IPS DF 4.7 (cell line): Measurements from ENCODE around the gene SLC48A1.
"Not testable (repeated sequence)": the region's sequence is repeated elsewhere in the genome, so short reads cannot be mapped to it uniquely, and the experiment has no call there.

Experiments used
- DNase-seq: peaks from one replicate; pipeline ENCODE4 v3.0.0-alpha.2; 2013; ENCODE audit warnings: low spot score; ENCODE audit errors: extremely low read depth

SLC48A1 gene

DNA sequence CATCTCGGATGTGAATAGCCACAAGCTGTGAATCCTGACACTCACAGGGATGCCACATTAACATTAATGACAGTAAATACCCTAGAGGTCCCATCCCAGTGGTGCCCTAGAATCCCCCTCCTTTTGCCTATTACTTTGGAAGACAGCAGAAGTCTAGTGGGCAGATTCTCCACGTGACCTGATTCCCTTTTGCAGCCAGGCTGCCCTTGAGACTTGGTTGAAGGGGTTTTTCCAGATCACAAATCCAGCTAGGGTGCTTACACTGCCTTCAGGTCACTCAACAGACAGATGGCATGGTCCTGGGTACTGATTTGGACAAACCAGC is 38.0 kb downstream of the SLC48A1 start:
- DNase-seq, result no peak

DNA sequence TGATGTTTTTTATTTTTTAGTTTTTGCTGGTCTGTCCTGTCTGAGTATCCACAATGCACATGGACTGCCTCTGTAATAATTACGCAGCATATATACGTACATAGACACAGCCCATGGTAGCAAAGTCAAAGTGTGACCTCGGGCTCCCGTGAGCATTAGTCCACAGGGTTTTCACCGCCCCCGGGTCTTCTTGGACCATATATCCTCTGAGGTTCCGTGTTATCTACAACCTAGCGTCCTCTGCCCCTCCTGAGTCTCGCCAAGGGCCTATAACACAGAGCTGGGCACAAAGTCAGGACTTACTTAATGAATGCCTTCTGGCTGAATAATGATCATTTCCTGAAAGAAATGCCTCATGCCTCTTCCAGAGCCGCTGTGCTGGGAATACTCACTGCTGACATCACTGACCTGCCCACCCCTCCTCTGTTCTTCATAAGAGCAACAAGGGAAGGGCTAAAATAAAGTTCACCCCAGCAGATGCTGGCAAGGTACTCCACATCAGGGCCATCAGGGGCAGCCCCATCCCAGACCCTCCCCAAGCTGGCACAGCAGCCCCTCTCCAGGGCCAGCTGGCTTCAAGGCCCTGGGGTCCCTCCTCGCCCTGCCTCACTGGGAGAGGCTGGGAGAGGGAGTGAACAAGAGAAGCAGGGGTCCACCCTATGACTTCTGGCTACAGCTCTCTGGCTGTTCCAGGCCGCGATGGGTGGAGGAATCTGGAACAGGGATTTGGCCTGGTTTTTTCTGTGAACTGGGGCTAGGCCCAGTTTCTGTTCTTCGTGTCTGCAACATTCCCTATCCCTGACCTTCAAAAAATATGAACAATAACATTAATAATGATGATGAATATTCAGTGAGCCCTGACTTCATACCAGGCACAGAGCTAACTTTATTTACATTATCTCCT is 38.8 kb downstream of the SLC48A1 start:
- no peak for DNase-seq

DNA sequence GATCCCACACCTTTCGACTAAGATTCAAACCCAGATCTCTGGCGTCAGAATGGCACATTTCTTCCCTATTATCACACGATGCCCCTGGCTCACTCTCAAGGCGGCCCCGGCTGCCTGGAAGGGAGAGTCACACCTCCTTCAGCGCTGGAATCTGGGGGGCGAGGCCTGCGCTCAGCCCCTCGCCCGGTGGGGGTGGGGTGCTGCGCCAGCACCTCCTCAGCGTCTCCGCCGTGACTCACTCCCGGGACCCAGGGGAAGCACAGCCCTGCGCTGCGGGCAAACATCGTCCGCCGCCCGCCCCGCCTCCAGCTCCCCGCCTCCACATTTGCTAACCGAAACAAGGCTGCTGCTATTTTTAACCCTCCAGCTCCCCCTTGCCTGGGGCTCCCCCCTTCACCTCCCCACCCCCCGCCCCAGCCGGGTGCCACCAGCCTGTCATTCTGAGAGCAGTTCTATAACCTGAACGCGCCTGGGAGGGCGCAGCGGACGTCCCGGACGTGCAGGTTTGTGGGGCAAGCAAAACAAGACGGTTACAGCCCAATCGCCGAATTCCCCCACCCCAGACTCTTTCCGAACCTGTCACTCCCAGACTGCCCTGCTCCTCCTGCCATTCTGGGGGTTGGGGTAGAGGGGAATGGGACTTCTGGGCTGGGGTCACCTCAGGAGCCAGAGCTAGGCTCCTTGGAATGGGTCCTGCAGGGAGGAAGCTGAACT is 39.9 kb downstream of the SLC48A1 start:
- no peak for DNase-seq

DNA sequence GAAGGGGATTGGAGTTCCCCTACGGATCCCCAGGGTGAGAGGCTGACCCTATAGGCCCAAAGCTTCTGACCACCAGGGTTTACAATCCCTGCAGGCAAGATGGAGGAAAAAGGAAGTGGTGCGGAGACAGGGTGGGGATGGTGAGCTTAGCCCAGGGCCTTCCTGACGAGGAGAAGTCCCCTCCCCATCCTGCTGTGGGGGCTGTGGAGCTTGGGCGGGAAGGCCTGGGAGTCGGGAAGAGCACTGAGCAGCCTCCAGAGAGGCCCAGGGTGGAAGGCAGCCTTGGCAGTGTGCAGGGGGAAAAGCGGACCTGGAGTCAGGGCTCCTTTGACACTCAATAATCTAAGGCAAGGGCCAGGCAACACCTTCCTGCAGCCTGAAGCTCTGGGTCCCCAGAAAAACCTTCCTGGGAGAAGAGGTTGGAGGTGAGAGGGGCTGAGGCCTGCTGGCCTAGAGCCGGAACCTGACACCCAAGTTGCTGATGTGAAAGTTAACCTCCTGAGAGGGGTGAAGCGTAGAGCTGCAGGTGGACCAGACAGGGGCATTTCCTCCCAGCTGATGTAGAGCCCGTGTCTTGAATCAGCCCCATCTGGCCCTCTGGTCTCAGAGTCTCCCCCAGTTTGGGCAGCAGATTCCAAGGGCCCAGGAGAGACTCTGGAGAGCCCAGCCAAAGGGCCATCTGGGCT is 40.6 kb downstream of the SLC48A1 start:
- no peak for DNase-seq

DNA sequence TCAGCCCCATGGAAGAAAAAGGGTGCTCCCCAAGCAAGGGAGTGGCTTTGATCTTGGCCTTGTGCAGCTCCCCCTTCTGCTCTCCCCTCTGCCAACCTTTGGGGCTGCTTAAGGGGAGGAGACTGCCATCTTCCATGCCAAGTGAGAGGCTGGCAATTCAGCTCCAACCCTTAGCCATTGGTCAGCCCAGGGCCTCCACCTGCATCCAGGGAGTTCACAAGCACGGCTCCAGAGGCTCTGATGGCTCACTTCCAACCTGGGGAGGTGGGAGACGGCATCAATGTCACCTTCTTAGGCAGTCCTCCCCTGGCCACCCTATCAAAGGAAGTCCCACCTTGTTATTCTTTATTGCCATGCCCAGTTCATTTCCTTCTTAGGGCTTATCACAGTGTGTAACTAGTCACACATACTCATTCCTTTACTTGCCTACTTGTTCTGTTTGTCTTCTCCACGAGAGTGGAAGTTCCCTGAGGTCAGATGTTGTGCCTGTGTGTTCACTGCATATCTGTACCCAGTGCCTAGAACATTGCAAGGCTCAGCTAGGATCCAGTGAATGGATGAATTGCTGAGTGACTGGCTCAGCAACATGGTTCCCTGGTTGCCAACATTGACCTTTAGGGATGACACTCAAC is 41.6 kb downstream of the SLC48A1 start:
- DNase-seq, result no peak

DNA sequence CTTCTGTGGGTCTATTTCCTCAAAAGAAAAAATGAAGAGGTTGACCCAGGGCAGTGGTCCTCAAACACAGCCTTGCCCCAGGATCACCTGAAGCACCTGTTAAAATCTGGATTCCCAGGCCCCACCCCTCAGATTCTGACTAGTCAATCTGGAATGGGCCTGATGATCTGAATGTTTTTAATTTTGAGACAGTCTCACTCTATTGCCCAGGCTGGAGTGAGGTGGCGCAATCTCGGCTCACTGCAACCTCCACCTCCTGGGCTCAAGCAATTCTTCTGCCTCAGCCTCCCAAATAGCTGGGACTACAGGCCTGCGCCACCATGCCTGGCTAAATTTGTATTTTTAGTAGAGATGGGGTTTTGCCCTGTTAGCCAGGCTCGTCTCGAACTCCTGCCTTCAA is 42.4 kb downstream of the SLC48A1 start:
- not testable (repeated sequence) for DNase-seq

DNA sequence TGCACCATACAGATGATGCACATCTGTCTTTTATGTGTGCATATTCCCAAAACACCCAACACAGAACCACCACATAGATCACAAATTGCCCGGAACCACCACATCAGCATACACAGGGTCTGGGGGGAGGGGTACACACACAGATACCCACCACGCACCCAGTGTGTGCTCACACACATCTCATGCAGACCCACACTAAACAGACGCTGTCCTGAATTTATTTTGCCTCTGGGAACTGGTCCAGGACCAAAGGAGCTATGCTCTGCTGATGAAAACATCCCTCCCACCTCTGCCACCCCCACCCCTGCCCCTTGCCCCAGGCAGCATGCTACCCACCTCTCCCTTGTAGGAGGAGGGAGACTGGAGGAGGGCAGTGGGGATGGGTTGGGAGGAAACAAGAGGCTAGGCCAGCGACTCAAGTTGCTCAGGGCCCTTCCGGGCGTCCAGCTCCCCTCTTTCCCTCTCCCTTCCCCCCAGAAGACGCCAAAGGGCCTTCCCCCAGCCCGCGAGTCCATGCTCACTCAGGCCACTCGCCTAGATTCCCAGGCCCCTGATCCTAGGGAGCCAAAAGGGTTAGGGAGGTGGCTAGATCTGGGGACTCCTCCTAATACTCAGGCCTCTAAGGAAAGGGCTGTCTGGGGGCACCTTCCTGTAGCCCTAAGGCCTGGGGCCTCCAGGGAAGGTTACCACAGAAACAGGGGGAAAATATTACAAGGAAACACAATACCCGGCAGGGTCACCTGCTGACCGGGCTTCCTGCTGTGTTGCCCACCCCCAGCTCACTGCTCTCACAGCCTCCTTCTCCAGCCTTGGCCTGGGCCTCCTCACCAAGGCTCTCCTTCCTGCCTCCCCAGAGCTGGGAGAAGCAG is 43.6 kb downstream of the SLC48A1 start:
- no peak for DNase-seq

DNA sequence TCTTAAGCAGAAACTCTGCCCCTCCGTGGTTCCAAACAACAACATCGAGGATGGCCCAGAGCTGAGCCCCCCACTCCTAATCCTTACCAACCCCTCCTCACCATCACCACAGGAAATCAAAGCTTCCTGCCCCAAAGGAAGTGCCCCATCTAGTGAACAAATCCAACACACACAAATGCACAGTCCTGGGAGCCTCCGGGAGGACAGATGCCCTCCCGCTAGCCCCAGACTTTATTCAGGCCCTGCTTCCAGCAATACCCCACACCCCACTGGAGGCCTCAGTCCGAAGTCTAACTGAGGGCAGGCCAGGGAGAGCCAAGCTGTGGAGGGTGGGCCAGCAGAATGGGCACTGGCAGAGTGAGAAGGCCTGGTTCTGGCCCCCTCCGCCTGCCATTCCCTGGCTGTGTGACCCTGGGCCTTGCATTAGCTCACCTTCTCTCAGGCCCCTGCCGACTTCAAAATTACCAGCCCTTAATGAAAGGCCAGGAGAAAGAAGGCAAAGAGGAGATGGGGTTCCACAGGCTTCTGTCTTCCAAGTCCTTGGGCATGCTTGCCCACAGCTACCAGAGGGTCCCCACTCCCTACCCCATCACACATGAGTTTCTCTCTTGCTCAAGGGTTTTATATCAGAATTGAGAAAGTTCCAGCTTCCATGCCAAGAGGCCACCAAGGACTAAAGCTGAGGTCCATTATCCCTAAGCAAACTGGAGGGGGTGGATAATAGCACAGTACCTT is 44.4 kb downstream of the SLC48A1 start:
- no peak for DNase-seq

DNA sequence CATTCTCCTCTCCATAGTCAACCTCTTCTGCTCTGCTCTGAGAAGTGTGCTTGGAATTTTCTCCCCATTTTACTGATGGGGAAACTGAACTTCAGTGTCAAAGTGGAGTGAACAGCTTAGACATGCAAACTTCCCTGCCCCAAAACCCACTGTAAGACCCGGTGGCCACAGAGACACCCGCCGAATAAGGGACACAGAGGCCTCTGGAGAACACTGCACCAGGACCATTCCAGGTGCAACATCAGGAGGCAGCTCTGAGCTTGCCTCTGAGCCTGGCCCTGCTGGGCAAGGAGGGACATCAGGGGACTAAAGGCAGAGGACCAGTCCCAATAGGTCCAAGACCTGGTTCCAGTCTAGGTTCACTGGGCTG is 45.0 kb downstream of the SLC48A1 start:
- DNase-seq, result no peak

DNA sequence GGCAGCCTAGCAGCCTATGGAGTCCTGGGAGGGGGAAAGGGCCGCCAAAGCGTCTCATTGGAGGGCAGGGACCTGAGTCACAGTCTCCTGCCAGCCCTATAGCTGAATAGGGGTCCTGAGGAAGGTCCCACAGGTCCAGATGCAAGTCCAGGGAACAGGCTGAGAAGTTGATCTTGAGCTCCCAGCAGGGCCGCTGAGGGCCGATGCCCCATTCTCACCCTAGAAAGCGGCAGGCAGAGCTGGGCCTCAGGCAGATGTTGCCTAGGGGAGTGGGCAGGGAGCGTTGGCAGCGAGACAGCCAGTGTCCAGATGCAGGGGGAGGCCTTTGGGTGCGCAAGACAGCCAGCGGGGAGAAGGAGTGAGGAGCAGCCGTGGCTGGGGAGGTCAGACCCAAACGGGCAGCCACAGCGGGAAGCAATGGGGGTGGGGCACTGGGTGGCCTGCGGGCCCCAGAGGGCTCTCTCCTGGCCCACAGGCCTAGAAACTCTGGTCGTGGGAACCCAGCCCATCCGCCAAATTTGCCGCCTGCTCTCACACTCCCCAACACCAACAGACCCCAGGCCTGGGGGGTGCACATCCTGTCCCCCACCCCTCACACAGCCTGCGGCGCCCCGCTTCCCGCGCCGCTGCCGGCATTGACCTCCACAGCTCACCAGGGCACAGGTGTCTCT is 45.6 kb downstream of the SLC48A1 start:
- no peak for DNase-seq

DNA sequence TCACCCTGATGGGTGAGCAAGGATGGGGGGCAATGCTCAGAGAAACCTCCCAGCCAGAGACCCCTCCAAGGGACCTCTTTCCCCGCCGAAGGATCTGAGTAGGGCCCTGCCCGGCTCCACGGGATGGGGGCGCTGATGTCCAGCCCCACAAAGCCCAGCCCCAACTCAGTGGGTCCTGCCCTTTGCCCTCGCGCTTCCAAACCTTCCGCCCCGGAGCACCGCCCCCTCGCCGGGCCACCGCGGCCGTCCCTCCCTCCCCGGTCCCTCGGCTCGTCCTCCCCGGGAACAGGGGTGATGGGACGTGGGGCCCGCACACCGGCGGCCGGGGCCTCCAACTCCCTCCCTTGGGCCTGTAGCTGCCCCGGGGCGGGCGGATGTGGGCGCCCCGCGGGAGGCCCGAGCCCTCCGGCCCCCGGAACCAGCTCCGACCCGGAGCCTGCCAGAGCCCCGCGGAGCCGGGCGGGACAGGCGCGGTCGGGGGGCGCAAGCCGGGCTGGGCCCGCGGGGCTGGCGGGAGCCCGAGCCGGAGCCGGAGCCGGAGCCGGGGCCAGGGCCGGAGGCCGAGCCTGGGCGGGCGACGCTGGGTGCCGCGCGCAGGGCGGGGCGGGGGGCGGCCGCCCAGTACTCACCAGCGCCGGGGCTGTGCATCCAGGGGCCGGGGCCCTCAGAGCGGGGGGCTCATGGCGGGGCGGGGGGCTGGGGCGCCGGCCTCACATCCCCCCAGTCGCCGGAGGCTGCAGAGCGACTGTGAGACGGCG is 46.3 kb downstream of the SLC48A1 start:
- DNase-seq, result no peak

DNA sequence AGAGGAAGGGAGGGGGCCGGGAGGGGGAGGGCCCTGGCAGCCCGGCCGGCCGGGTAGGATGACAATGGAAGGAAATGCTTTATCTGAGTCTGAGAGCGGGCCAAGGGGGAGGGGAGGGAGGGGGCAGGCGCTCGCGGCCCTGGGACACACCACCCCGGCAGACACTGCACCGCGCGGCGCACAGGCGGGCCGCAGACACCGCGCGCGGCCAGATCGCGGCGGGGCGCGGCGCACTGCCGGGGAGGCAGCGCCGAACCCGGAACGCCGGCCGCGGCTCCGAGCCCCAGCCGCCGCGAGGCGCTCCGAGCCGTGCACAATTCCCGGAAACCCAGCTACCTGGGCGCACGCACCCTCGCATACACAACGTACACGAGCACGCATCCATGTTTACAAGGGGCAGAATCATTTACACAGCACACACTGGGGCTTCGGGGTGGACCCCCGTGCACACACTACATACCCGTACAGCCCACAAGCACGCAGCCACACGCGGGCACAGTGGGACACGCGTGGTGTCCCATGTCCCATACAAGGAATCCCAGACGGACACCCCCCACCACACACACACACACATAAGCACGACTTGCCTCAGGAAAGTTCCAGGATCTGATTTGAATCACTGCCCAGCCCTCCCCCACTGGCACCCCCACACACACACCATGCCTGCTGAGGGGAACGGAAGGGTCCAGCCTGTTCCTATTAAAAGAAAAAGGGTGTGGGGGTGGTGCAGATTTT is 47.0 kb downstream of the SLC48A1 start, which contains the start of gene HDAC7:
Gene HDAC7 (minus strand): TSS at position 8 of the 735 bp plus-strand sequence. CDS start 118 bp downstream, outside the sequence.
- no peak for DNase-seq

DNA sequence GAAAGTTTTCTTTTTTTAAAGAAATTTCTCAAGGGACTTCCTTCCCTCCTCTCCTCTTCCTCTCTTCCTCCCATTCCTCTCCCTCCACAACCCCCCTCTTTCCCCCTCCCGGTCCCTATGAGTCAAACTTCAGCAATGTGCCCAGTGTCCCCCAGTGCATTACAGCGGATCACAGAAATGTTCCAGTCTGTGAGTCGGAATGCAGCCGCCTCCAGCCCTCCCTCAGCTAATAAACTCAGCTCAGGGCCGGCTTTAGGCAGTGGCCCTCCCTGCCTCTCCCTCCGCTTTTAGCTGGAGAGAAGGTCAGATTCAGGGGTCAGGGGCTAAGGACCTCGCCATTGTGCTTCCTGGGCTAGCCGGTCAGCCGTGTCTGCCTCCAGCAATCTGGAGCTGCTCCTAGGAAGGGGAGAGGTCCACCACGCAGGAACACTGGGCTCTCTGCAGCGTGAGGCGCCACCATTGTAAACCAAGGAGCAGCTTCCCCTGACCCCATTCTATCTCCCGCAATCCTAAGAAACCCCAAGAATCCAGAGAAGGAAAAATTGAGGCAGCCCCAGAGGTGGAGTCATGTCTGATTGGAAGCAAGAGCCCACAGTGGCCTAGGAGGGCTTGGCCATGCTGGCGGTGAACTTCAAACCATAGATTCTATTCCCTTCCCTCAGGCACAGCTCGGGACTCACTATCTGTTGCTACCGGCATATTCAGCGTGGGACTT is 47.8 kb downstream of the SLC48A1 start:
- no peak for DNase-seq

DNA sequence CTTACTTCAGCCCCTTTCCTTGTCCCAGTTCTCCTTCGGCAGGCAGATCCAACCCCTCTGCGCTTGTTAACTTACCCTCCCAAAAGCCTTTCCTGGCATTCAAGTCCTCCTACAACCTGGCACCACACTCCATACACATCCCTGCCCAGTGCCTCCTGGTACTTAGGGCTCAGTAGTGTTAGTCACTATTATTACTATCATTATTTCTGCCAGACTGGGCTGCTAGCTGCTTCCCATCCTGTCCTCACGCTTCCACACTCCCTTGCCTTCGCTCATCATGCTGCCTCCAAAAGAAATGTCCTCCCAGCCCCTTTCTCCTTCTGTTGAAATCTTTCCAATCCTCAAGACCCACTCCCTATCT is 48.3 kb downstream of the SLC48A1 start:
- no peak for DNase-seq

DNA sequence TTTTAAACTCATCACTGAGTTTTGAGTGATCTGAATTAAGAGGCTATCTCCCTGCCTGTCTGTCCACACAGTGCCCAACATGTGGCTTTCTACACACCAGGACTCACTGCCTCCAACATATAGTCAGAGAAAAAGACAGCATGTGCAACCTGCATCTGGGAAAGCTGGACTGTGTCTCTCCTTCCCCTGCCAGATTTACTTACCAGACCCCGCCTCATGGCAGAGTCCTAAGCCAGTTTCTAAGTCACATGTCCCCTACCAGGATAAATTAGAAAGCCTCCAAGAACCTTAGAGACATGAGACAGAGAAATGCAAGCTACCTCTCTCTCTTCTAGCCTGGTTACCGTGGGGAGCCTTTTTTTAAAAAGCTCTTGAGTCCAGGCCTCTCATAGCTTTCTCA is 49.4 kb downstream of the SLC48A1 start:
- DNase-seq, result no peak

DNA sequence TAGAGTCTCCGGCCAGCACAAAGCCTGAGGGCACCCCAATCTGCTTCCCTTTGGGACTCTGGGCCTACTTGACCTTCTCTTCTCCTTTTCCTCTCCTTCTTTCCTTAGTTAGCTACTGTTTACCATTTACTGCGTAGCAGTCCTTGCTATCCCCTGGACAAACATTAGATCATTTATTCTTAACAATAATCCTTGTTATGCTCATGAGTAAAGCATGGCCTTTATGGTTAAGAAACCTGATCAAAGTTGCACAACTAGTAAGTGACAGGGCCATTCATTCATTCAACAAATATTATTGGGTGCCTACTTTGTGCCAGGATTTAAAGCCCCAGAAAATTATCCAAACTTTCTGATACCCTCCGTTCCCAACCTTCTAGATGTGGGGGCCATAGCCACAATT is 49.8 kb downstream of the SLC48A1 start:
- DNase-seq, result no peak

DNA sequence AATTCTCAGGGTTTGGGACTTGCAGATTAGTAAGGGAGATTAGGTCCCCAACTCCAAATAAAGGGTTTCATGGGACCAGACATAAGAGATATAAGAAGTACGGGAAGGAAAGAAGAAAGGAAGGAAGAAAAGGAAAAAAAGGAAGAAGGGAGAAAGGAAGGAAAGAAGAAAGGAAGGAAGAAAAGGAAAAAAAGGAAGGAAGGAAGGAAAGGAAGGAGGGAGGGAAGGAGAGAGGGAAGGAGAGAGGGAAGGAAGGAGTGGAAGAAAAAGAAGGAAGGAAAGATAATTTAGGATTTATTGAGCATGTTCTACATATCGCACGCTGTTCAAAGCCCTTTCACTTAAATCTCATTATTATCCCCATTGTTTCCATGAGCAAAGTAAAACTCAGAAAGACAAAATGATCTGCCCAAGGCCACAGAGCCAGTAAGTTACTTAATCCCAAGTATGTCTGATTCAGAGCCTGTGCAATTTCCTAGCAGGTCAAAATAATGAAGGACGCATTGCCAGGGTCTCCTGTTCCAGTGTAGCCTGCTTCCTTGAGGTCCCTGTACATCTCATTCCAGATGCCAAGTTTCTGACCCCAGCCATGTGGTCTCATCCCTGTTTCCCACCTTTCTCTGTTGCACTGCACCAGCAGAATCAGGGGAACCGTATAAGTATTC is 50.5 kb downstream of the SLC48A1 start:
- no peak for DNase-seq
